GM23338 (cell line): ENCODE results near the gene UGGT2.

Experiments
- CREB1 ChIP-seq: fragments of 250-450 bp; sonication (Bioruptor Pico); IDR thresholded peaks from 2 replicates; pipeline ENCODE4 v1.5.0; 2020; ENCODE audit warnings: low read depth, mild to moderate bottlenecking, moderate library complexity
- CTCF ChIP-seq, 2 experiments: fragments of 200-600 bp in 1 of 2; sonication (generic) in 1 of 2; conservative IDR thresholded peaks; 2 replicates each; pipeline versions ENCODE4 v1.5.1 to v1.6.1; 2016 to 2017; ENCODE audit warnings: antibody characterized with exemption in 2 of 2, low read depth in 2 of 2, mild to moderate bottlenecking in 2 of 2, moderate library complexity in 1 of 2
- EZH2 ChIP-seq: fragments of 200-600 bp; sonication (generic); IDR thresholded peaks from one replicate; pipeline ENCODE4 v1.8.0; 2017; ENCODE audit warnings: antibody characterized with exemption, mild to moderate bottlenecking, low read depth; ENCODE audit not compliant: unreplicated experiment
- EZH2phosphoT487 ChIP-seq: fragments of 200-600 bp; sonication (generic); IDR thresholded peaks from one replicate; pipeline ENCODE4 v1.8.1; 2018; ENCODE audit warnings: antibody characterized with exemption; ENCODE audit not compliant: unreplicated experiment
- JUNB ChIP-seq: IDR thresholded peaks from one replicate; pipeline ENCODE4 v1.6.1; 2016; ENCODE audit warnings: antibody characterized with exemption; ENCODE audit not compliant: unreplicated experiment
- NANOG ChIP-seq: IDR thresholded peaks from 2 replicates; pipeline ENCODE4 v1.6.1; 2016; ENCODE audit warnings: antibody characterized with exemption, borderline replicate concordance
- POLR2AphosphoS5 ChIP-seq: IDR thresholded peaks from 2 replicates; pipeline ENCODE4 v1.6.1; 2016; ENCODE audit warnings: antibody characterized with exemption, low read depth
- REST ChIP-seq: IDR thresholded peaks from one replicate; pipeline ENCODE4 v1.6.1; 2018; ENCODE audit warnings: antibody characterized with exemption; ENCODE audit not compliant: unreplicated experiment
- STAT1 ChIP-seq: IDR thresholded peaks from one replicate; pipeline ENCODE4 v1.6.1; 2016; ENCODE audit warnings: antibody characterized with exemption; ENCODE audit not compliant: unreplicated experiment
- ZNF114 ChIP-seq: fragments of 250-450 bp; sonication (Bioruptor Pico); IDR thresholded peaks from 2 replicates; pipeline ENCODE4 v1.5.0; 2020; ENCODE audit warnings: mild to moderate bottlenecking, moderate library complexity
- ZNF331 ChIP-seq: fragments of 250-450 bp; sonication (Bioruptor Pico); IDR thresholded peaks from 2 replicates; pipeline ENCODE4 v1.5.0; 2020; ENCODE audit warnings: low read depth, mild to moderate bottlenecking, moderate library complexity
- TF ChIP-seq, protein P1 (sequence below): IDR thresholded peaks from 2 replicates; pipeline ENCODE4 v1.6.1; 2016; ENCODE audit warnings: antibody characterized with exemption
- TF ChIP-seq, protein P2 (sequence below): fragments of 250-450 bp; sonication (Bioruptor Pico); IDR thresholded peaks from 2 replicates; pipeline ENCODE4 v1.5.0; 2020; ENCODE audit warnings: mild to moderate bottlenecking, moderate library complexity

- TF ChIP-seq POLR2AphosphoS5 = no peak
- no peak for TF ChIP-seq CTCF (conservative IDR thresholded peaks at IDR 0.05; ENCODE audit: low read depth in 2 of 2)
- TF ChIP-seq, protein P1, sequence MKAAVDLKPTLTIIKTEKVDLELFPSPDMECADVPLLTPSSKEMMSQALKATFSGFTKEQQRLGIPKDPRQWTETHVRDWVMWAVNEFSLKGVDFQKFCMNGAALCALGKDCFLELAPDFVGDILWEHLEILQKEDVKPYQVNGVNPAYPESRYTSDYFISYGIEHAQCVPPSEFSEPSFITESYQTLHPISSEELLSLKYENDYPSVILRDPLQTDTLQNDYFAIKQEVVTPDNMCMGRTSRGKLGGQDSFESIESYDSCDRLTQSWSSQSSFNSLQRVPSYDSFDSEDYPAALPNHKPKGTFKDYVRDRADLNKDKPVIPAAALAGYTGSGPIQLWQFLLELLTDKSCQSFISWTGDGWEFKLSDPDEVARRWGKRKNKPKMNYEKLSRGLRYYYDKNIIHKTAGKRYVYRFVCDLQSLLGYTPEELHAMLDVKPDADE = no peak
- TF ChIP-seq CREB1 (CRISPR knock-in tag) = no peak
- TF ChIP-seq EZH2 = no peak
- no peak for TF ChIP-seq EZH2phosphoT487
- no peak for TF ChIP-seq REST
- no peak for TF ChIP-seq JUNB
- TF ChIP-seq ZNF114 (CRISPR knock-in tag) = no peak
- TF ChIP-seq ZNF331 = no peak
- TF ChIP-seq STAT1 = no peak
- no peak for TF ChIP-seq NANOG
- TF ChIP-seq, protein P2, sequence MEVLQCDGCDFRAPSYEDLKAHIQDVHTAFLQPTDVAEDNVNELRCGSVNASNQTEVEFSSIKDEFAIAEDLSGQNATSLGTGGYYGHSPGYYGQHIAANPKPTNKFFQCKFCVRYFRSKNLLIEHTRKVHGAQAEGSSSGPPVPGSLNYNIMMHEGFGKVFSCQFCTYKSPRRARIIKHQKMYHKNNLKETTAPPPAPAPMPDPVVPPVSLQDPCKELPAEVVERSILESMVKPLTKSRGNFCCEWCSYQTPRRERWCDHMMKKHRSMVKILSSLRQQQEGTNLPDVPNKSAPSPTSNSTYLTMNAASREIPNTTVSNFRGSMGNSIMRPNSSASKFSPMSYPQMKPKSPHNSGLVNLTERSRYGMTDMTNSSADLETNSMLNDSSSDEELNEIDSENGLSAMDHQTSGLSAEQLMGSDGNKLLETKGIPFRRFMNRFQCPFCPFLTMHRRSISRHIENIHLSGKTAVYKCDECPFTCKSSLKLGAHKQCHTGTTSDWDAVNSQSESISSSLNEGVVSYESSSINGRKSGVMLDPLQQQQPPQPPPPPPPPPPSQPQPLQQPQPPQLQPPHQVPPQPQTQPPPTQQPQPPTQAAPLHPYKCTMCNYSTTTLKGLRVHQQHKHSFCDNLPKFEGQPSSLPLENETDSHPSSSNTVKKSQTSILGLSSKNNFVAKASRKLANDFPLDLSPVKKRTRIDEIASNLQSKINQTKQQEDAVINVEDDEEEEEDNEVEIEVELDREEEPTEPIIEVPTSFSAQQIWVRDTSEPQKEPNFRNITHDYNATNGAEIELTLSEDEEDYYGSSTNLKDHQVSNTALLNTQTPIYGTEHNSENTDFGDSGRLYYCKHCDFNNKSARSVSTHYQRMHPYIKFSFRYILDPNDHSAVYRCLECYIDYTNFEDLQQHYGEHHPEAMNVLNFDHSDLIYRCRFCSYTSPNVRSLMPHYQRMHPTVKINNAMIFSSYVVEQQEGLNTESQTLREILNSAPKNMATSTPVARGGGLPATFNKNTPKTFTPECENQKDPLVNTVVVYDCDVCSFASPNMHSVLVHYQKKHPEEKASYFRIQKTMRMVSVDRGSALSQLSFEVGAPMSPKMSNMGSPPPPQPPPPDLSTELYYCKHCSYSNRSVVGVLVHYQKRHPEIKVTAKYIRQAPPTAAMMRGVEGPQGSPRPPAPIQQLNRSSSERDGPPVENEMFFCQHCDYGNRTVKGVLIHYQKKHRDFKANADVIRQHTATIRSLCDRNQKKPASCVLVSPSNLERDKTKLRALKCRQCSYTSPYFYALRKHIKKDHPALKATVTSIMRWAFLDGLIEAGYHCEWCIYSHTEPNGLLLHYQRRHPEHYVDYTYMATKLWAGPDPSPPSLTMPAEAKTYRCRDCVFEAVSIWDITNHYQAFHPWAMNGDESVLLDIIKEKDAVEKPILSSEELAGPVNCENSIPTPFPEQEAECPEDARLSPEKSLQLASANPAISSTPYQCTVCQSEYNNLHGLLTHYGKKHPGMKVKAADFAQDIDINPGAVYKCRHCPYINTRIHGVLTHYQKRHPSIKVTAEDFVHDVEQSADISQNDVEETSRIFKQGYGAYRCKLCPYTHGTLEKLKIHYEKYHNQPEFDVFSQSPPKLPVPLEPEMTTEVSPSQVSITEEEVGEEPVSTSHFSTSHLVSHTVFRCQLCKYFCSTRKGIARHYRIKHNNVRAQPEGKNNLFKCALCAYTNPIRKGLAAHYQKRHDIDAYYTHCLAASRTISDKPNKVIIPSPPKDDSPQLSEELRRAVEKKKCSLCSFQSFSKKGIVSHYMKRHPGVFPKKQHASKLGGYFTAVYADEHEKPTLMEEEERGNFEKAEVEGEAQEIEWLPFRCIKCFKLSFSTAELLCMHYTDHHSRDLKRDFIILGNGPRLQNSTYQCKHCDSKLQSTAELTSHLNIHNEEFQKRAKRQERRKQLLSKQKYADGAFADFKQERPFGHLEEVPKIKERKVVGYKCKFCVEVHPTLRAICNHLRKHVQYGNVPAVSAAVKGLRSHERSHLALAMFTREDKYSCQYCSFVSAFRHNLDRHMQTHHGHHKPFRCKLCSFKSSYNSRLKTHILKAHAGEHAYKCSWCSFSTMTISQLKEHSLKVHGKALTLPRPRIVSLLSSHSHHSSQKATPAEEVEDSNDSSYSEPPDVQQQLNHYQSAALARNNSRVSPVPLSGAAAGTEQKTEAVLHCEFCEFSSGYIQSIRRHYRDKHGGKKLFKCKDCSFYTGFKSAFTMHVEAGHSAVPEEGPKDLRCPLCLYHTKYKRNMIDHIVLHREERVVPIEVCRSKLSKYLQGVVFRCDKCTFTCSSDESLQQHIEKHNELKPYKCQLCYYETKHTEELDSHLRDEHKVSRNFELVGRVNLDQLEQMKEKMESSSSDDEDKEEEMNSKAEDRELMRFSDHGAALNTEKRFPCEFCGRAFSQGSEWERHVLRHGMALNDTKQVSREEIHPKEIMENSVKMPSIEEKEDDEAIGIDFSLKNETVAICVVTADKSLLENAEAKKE (CRISPR knock-in tag) = peak; percentile 65; the same call in 1 of the 2 replicates
Measured at GRCh38 chr13:96100457-96101220, 47.4 kb upstream of the UGGT2 start.
